HG02885 (cell line): ENCODE data around the gene LNX1.

Source experiments
- ATAC-seq: cut with Tn5 transposase; IDR thresholded peaks from one replicate; pipeline ENCODE4 v1.9.1; 2021; ENCODE audit warnings: mild to moderate bottlenecking; ENCODE audit not compliant: unreplicated experiment, poor library complexity

LNX1 gene

GRCh38 chr4:53575552-53575951 lies 15.7 kb downstream of the LNX1 start:
- no peak for ATAC-seq

GRCh38 chr4:53574528-53574927 lies 16.8 kb downstream of the LNX1 start:
- no peak for ATAC-seq

GRCh38 chr4:53573696-53574095 lies 17.6 kb downstream of the LNX1 start:
- no peak for ATAC-seq

- no peak for ATAC-seq
Observed at GRCh38 chr4:53572600-53572994, 18.7 kb downstream of the LNX1 start.

GRCh38 chr4:53571936-53572599 lies 19.2 kb downstream of the LNX1 start:
- no peak for ATAC-seq

GRCh38 chr4:53563824-53564223 lies 27.5 kb downstream of the LNX1 start:
- peak; percentile 93 for ATAC-seq

- no peak for ATAC-seq
Observed at GRCh38 chr4:53562409-53562808, 28.9 kb downstream of the LNX1 start.

GRCh38 chr4:53559021-53559620 lies 32.2 kb downstream of the LNX1 start:
- no peak for ATAC-seq

GRCh38 chr4:53558065-53558801 lies 33.1 kb downstream of the LNX1 start:
- no peak for ATAC-seq

- ATAC-seq, result no peak
Observed at GRCh38 chr4:53557669-53558064, 33.6 kb downstream of the LNX1 start.

GRCh38 chr4:53556651-53557050 lies 34.6 kb downstream of the LNX1 start:
- ATAC-seq, result no peak

GRCh38 chr4:53553486-53554210 lies 37.6 kb downstream of the LNX1 start:
- ATAC-seq, result no peak

- no peak for ATAC-seq
Observed at GRCh38 chr4:53552711-53553110, 38.6 kb downstream of the LNX1 start.

- ATAC-seq, result no peak
Observed at GRCh38 chr4:53551958-53552357, 39.3 kb downstream of the LNX1 start.

GRCh38 chr4:53551281-53551864 lies 39.9 kb downstream of the LNX1 start:
- no peak for ATAC-seq

GRCh38 chr4:53548662-53549061 lies 42.6 kb downstream of the LNX1 start:
- no peak for ATAC-seq

GRCh38 chr4:53547983-53548382 lies 43.3 kb downstream of the LNX1 start:
- no peak for ATAC-seq

GRCh38 chr4:53545942-53546581 lies 45.2 kb downstream of the LNX1 start:
- no peak for ATAC-seq

GRCh38 chr4:53545273-53545672 lies 46.0 kb downstream of the LNX1 start:
- no peak for ATAC-seq

GRCh38 chr4:53543561-53543960 lies 47.7 kb downstream of the LNX1 start:
- ATAC-seq, result no peak
